Keratinocyte (primary cell): Measurements from ENCODE around the gene CHST15.

ENCODE experiments used
- EZH2 ChIP-seq: IDR thresholded peaks from one replicate; pipeline ENCODE4 v1.6.1; 2012; ENCODE audit warnings: inconsistent platforms, mild to moderate bottlenecking, low read length, moderate library complexity
- TF ChIP-seq, protein P1 (sequence below), 3 experiments: IDR thresholded peaks in 1 of 3; conservative IDR thresholded peaks in 1 of 3; optimal IDR thresholded peaks in 1 of 3; 2 replicates in 2 of 3; 3 replicates in 1 of 3; pipeline versions ENCODE3 to v1.5.1; 2011; ENCODE audit warnings: low read length in 3 of 3, mild to moderate bottlenecking in 3 of 3, moderate library complexity in 2 of 3, control low read depth in 1 of 3, inconsistent platforms in 1 of 3; ENCODE audit not compliant: insufficient read depth in 2 of 3; ENCODE audit errors: extremely low read depth in 1 of 3

DNA sequence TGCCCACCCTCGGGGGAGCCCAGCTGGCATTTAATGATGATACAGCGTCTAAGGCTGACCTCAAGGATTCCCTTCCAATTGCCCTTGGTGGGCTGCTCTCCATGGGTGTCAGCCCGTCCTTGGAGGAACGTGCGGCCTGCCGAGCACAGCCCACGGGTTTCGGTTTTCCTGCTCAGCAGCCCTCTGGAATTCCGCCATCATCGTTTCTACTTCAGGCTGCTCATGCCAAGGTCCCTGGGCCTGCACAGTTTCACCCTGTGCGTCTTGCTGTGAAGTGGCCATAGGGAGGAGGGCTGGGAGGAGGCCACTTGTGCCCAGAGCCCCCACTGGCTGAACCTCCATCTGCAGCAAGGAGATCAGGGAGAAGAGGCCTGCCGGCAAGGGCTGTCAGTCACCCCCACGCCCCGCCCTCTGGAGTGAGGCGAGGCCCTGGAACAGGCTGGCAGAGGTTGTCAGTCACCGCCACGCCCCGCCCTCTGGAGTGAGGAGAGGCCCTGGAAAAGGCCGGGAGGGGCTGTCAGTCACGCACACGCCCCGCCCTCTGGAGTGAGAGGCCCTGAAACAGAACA is 82.8 kb downstream of the CHST15 start:
- TF ChIP-seq, protein P1, sequence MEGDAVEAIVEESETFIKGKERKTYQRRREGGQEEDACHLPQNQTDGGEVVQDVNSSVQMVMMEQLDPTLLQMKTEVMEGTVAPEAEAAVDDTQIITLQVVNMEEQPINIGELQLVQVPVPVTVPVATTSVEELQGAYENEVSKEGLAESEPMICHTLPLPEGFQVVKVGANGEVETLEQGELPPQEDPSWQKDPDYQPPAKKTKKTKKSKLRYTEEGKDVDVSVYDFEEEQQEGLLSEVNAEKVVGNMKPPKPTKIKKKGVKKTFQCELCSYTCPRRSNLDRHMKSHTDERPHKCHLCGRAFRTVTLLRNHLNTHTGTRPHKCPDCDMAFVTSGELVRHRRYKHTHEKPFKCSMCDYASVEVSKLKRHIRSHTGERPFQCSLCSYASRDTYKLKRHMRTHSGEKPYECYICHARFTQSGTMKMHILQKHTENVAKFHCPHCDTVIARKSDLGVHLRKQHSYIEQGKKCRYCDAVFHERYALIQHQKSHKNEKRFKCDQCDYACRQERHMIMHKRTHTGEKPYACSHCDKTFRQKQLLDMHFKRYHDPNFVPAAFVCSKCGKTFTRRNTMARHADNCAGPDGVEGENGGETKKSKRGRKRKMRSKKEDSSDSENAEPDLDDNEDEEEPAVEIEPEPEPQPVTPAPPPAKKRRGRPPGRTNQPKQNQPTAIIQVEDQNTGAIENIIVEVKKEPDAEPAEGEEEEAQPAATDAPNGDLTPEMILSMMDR (optimal IDR thresholded peaks at IDR 0.05 in 1 of 3, IDR thresholded peaks at IDR 0.05 in 1 of 3, conservative IDR thresholded peaks at IDR 0.05 in 1 of 3; ENCODE audit: extremely low read depth in 1 of 3, insufficient read depth in 2 of 3, low read length in 3 of 3), result no peak
- TF ChIP-seq EZH2, result no peak
